Osteoblast (primary cell): ENCODE measurements around the gene STPG4. TPM values are rescaled to one million over a fixed set of nuclear protein-coding genes. Genes with fewer than 3 reads are reported as not detected.

Source experiments
- DNase-seq: peaks from one replicate; pipeline ENCODE4 v3.0.0; 2011; ENCODE audit warnings: low spot score, mixed read lengths; ENCODE audit not compliant: insufficient read length; ENCODE audit errors: missing footprints
- H2AFZ ChIP-seq: 2 replicates; pipeline ENCODE4 v1.6.0; 2011; ENCODE audit warnings: mild to moderate bottlenecking, low read length
- H3K27ac ChIP-seq: 2 replicates; pipeline ENCODE4 v1.5.1; 2011; ENCODE audit warnings: mild to moderate bottlenecking, low read depth, low read length, moderate library complexity
- H3K27me3 ChIP-seq: 2 replicates; pipeline ENCODE4 v1.6.0; 2012; ENCODE audit warnings: mild to moderate bottlenecking, control low read depth, inconsistent platforms, low read length, moderate library complexity; ENCODE audit not compliant: insufficient read depth
- H3K36me3 ChIP-seq: 2 replicates; pipeline ENCODE4 v1.5.1; 2011; ENCODE audit warnings: mild to moderate bottlenecking, low read length, control low read depth, moderate library complexity; ENCODE audit not compliant: insufficient read depth
- H3K4me1 ChIP-seq: 2 replicates; pipeline ENCODE4 v1.5.1; 2011; ENCODE audit warnings: mild to moderate bottlenecking, low read length, control low read depth, moderate library complexity; ENCODE audit not compliant: insufficient read depth
- H3K4me2 ChIP-seq: 2 replicates; pipeline ENCODE4 v1.6.0; 2011; ENCODE audit warnings: mild to moderate bottlenecking, low read length; ENCODE audit not compliant: insufficient read depth
- H3K4me3 ChIP-seq: fragments of 200-600 bp; sonication (generic); 3 replicates; pipeline ENCODE4 v1.5.1; 2012; ENCODE audit warnings: mild to moderate bottlenecking, low read length, inconsistent platforms; ENCODE audit not compliant: insufficient read depth
- H3K79me2 ChIP-seq: 2 replicates; pipeline ENCODE4 v1.6.0; 2012; ENCODE audit warnings: mild to moderate bottlenecking, low read length, control low read depth, inconsistent platforms; ENCODE audit not compliant: insufficient read depth
- H3K9me3 ChIP-seq: 2 replicates; pipeline ENCODE4 v1.5.1; 2011; ENCODE audit warnings: low read depth, low read length, control low read depth
- H4K20me1 ChIP-seq: 2 replicates; pipeline ENCODE4 v1.6.0; 2012; ENCODE audit warnings: mild to moderate bottlenecking, low read length, control low read depth; ENCODE audit not compliant: insufficient read depth
- total RNA-seq: library from RNA; depleted of rRNA; stranded (reverse); fragments of >200 nt; gene quantifications from 2 replicates; pipeline ENCODE4 v1.2.3, GENCODE V29; 2012
- TF ChIP-seq, protein P1 (sequence below): IDR thresholded peaks from 2 replicates; pipeline ENCODE4 v1.5.1; 2011; ENCODE audit warnings: mild to moderate bottlenecking, low read depth, low read length, moderate library complexity; ENCODE audit errors: extremely low read depth

The STPG4 gene
- total RNA-seq, 1 donor: 0.72 TPM

GRCh38 chr2:47076126-47076506 lies 79.0 kb downstream of the STPG4 start:
- Histone ChIP-seq H2AFZ (no peak overlapping the region), H3K9me3 (no peaks in the 10 kb centered on the region), H3K4me1 (peaks cover 53% of the 10 kb centered on the region), H3K4me3 (no peak overlapping the region), H3K36me3 (peaks cover 19% of the 10 kb centered on the region), H3K79me2 (no peaks in the 10 kb centered on the region), H3K27ac (peak overlapping the region; percentile 97), H3K4me2 (no peak overlapping the region), H3K27me3 (no peaks in the 10 kb centered on the region), H4K20me1 (no peaks in the 10 kb centered on the region)
- TF ChIP-seq, protein P1, sequence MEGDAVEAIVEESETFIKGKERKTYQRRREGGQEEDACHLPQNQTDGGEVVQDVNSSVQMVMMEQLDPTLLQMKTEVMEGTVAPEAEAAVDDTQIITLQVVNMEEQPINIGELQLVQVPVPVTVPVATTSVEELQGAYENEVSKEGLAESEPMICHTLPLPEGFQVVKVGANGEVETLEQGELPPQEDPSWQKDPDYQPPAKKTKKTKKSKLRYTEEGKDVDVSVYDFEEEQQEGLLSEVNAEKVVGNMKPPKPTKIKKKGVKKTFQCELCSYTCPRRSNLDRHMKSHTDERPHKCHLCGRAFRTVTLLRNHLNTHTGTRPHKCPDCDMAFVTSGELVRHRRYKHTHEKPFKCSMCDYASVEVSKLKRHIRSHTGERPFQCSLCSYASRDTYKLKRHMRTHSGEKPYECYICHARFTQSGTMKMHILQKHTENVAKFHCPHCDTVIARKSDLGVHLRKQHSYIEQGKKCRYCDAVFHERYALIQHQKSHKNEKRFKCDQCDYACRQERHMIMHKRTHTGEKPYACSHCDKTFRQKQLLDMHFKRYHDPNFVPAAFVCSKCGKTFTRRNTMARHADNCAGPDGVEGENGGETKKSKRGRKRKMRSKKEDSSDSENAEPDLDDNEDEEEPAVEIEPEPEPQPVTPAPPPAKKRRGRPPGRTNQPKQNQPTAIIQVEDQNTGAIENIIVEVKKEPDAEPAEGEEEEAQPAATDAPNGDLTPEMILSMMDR: no peak
- DNase-seq: no peak

DNA sequence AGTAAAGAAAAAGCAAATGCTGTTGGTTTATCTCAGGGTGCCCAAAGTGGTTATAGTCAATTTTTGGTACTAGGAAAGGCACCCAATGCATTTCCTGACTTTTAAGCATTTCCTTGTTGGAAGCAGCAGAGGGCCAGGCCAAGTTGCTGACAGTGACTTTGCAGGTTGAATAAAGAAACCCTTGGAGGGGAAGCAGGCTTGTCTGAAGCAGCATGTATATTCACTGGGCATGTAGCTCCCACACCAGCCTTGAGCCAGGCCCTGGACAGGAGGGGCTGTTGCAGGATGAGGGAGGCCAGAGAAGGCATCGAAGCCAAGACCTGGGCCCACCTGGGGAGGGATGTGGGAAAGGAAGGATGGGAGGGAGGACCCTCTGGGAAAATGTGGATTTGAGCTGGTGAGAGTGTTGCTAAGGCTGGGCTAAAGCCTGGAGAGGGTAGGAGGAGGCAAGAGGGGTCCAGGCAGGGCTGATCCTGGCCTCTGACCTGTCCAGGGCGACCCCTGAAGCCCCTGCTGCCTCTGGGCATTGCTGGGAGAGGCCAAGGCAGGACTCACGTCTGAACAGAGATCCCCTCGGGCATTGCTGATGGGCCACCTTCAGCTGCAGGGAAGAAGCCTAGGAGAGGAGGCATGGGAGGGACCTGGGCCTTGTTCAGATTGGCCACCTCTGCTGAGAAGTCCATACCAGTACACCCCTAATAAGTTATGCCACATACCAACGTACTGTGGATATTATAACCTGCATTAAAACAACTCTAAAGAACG lies 79.6 kb downstream of the STPG4 start:
- peaks cover 59% of the 10 kb centered on the region for H3K4me1 ChIP-seq
- H3K36me3 ChIP-seq: peaks cover 24% of the 10 kb centered on the region
- no peaks in the 10 kb centered on the region for H3K27me3 ChIP-seq
- no peak overlapping the region for H2AFZ ChIP-seq
- no peaks in the 10 kb centered on the region for H3K9me3 ChIP-seq
- no peaks in the 10 kb centered on the region for H3K79me2 ChIP-seq
- H3K4me2 ChIP-seq: no peak overlapping the region
- H3K27ac ChIP-seq: peak overlapping the region; percentile 97
- H3K4me3 ChIP-seq: no peak overlapping the region
- DNase-seq: peak; percentile 76
- no peaks in the 10 kb centered on the region for H4K20me1 ChIP-seq
- TF ChIP-seq, protein P1: no peak

DNA sequence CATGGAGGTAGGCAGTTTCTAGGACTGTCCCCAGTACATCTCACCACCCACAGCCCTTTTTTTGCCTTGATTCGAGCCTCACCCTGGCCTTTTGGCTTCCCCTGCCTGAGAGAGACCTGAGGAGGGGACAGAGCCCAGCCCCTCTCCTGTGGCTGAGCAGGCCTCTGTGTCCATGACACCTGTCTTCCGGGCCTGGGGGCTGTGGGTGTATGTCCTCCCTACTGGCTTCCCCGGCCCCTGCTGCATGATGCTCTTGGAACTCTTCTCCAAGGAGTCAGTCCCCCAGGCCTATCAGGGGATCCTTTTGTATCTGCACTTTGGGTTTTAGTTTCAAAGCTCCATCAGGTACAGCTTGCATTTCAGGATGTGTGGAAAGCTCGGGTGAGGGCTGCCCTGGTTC lies 80.4 kb downstream of the STPG4 start:
- H2AFZ ChIP-seq: no peak overlapping the region
- peak; percentile 43 for DNase-seq
- peaks cover 24% of the 10 kb centered on the region for H3K36me3 ChIP-seq
- H3K27ac ChIP-seq: peak overlapping the region; percentile 97
- H4K20me1 ChIP-seq: no peaks in the 10 kb centered on the region
- no peaks in the 10 kb centered on the region for H3K27me3 ChIP-seq
- no peak overlapping the region for H3K4me2 ChIP-seq
- H3K4me1 ChIP-seq: peaks cover 63% of the 10 kb centered on the region
- no peak overlapping the region for H3K4me3 ChIP-seq
- TF ChIP-seq, protein P1: no peak
- no peaks in the 10 kb centered on the region for H3K79me2 ChIP-seq
- no peaks in the 10 kb centered on the region for H3K9me3 ChIP-seq

- H3K27ac ChIP-seq: peak overlapping the region; percentile 98
- H3K79me2 ChIP-seq: no peaks in the 10 kb centered on the region
- no peak overlapping the region for H3K4me2 ChIP-seq
- DNase-seq: peak; percentile 50
- H3K36me3 ChIP-seq: peaks cover 28% of the 10 kb centered on the region
- H3K9me3 ChIP-seq: no peaks in the 10 kb centered on the region
- TF ChIP-seq, protein P1: no peak
- no peaks in the 10 kb centered on the region for H4K20me1 ChIP-seq
- no peak overlapping the region for H3K4me3 ChIP-seq
- H3K4me1 ChIP-seq: peaks cover 65% of the 10 kb centered on the region
- H3K27me3 ChIP-seq: no peaks in the 10 kb centered on the region
- H2AFZ ChIP-seq: no peak overlapping the region
Measured at GRCh38 chr2:47073641-47074040, 81.5 kb downstream of the STPG4 start.
